HG03139 (cell line): ENCODE measurements around the gene MCF2L2.
"Not testable (repeated sequence)": the region's sequence is repeated elsewhere in the genome, so short reads cannot be mapped to it uniquely, and the experiment has no call there.

Experiments used
- ATAC-seq: cut with Tn5 transposase; IDR thresholded peaks from one replicate; pipeline ENCODE4 v1.9.1; 2021; ENCODE audit not compliant: unreplicated experiment

MCF2L2 gene

DNA sequence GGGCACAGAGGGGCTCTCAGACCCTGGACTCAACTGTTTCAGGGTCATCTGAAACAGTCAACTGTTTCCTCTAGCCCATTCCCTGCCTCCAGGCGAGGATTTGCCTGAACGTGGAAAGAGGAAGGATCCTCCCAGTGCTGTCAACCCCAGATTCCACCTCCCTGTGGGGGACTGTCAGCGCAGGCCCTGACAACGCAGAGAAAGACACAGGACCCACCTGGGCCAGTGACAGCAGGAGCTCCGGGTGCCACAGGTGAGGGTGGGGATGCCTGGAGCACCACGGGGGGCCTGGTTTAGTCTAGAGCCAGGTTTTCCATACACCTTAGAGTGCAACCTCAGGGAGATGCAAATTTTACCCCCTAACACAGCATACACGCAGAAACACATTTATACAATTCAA is 246.3 kb downstream of the MCF2L2 start:
- no peak for ATAC-seq

DNA sequence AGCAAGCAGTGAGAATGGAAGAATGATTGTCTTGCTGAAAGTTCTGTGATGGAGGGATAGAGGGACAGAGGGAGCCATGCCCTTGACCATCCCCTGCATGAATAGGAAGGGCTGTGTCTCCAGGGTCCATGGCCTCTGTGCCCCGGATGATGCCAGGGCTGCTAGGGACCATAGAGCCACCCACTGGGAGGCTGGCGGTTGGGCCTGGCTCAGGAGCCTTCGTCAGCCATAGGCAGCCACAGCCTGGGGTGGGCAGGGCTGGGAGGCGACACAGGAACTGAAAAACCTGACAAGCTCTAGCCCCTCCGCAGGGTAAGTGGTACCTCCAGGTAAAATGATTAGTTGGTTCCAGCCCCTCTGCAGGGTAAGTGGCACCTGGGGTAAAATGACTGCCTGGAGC is 246.8 kb downstream of the MCF2L2 start:
- no peak for ATAC-seq

DNA sequence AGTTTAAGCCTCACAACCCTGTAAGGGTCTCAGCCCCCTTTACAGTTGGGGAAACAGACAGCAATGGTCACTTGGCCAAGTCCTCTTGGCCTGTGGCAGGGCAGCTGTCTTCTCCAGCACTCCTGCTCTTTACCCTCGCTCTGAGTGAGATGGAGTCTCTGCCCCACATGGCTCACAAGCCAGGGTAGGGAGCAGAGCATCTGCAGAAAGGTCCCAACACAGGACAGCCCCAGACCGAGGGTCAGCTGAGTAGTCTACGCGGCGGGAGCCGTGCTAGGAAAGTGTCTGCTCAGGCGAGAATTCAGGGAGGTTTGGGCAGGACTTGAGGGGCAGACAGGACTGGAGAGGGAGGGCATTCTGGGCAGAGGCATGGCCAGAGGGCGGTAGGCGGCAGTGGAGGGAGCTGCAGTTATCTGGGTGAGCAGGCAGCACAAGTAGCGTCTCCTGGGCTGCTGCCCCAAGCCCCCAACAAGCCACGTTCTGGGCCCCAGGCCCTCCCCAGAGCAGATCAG is 247.6 kb downstream of the MCF2L2 start:
- ATAC-seq = no peak

DNA sequence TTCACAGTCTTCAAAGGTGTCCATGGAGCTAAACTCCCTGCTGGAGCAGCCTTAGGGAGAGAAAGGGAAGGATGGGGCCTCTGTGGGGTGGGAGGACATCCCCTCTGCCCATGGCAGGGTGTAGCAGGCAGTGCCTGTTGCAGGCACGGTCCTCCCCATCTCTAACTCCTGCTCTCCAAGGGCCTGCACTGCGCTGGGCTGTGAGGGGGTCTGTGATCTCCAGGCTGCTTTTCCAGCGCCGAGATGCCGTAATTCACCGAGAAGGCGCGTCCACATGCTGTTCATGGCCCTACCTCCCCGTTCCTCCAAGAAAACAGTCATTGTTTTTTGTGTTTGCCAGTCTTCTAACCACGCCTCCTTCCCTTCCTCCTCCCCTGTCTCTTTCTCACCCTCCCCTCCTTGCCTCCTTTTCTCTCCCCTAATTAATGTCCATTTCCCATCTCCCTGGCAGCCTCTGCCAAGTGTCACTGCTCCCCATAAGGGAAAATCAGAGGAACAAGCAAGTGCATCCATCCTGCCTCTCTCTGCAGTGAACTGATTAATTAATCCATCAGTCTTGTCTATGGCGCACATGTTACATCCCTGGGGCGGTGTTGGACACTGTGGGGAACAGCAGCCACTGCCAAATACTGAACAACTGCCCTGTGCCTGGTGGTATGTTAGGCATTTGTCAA is 248.2 kb downstream of the MCF2L2 start:
- ATAC-seq = no peak

DNA sequence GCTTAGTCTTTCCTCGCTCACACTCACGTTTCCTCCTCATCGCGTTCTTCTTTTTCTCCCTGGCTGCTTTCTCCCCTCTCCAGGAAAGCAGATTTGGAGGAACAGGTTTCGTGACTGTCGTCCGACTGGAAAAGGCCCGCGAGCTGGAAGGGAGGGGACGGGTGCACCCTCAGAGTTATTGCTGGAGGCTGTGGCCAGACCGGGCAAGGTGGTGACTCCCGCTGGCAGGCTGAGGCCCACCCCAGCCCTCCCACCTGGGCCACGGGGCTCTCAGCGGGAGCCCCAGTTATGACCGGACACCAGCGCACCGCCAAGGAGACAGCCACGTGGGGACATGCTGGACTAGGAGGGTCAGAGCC is 248.9 kb downstream of the MCF2L2 start:
- not testable (repeated sequence) for ATAC-seq

DNA sequence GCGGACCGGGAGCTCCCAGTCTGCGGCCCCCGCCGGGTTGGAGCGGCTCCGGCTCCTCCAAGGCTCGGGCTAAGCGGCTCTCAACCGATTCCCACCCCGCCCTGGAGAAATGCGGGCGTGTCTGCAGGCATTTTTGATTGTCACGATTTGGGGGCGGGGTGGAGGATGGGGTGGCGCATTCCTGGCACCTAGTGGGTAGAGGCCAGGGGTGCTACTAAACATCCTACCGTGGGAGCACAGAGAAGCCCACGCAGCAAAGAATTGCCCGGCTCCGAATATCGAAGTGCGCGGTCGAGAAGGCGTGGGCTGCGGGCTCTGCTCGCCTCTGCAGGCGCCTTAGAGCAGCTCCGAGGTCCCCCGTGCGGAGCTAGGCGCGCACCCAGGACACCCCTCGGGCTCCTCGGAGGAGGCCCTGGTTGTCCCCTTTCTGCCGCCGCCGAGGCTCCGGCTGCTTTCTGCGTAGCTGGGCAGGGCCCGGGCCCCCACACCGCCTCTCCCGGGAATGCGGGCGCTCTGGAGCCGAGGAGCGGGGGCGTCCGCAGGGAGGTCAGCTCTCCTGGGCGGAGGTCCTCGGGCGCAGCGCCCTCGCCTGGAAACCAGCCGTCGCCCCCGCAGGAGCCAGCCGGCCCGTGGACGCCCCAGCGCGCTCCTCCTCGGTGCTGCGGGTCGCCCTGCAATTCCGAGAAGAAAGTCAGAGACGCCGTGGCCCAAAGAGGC is 249.4 kb downstream of the MCF2L2 start:
- ATAC-seq = no peak

DNA sequence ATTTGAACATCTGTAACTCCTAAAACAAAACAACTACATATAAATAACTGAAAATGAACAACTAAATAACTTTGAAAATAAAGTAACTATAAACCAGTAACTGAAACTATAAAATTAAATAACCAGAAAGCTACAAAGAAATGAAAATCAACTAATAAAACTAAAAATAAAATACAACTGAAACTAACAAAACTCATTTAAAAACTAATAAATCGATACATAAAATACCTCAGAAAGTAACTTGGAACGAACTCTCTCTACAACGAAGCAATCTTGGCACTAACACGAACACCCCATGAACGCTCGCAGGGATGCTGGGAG is 249.9 kb downstream of the MCF2L2 start:
- no peak for ATAC-seq

DNA sequence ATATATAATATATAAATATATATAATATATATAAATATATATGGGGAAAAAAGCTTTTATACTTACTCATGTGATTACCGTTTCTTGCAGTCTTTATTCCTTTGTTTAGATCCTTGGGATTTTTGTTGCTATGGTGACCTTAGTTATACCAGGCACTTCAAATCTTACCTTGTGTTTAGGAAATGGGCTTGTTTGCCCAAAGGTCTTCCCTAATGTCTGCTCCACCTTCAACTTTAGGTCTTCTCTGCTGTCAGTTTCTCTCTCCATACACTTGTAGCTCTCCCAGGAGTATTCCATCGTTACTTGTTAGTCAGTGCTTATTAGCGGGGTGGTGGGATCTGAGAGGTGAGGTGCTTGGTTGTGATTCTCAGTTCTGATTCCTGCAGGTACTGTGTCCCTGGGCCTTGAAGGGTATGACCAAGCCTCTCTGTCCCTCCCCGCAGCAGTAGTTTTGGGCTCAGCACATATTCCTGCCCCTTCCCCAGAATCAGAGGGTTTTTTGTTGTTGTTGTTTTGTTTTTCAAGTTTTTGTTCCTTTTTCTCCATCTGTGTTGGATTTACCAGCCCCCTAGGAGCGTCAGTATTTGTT is 256.3 kb downstream of the MCF2L2 start:
- no peak for ATAC-seq

DNA sequence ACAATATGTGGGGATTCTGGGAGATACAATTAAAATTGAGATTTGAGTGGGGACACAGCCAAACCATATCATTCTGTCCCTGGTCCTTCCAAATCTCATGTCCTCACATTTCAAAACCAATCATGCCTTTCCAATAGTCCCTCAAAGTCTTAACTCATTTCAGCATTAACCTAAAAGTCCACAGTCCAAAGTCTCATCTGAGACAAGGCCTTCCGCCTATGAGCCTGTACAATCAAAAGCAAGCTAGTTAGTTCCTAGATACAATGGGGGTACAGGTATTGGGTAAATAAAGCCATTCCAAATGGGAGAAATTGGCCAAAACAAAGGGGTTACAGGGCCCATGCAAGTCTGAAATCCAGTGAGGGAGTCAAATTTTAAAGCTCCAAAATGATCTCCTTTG is 260.4 kb downstream of the MCF2L2 start:
- ATAC-seq = not testable (repeated sequence)

DNA sequence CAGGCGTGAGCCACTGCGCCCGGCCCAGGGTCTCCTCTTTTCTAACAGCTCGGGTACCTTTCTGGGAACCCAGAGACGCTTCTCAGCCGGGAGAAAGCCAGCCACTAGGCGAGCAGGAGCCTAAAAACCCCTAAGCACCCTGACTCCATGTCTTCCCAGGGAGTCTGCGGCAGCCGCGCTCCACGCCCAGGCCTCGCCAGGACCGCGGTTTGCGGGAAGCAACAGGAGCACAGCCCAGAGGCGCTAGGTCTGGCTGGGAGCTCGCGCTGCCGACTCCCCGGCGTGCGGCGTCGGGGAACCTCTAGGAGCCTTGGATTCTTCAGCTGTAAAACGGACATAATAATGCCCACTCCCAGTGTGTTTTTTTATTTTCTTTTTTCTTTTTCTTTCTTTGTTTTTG is 264.9 kb downstream of the MCF2L2 start:
- ATAC-seq = no peak

DNA sequence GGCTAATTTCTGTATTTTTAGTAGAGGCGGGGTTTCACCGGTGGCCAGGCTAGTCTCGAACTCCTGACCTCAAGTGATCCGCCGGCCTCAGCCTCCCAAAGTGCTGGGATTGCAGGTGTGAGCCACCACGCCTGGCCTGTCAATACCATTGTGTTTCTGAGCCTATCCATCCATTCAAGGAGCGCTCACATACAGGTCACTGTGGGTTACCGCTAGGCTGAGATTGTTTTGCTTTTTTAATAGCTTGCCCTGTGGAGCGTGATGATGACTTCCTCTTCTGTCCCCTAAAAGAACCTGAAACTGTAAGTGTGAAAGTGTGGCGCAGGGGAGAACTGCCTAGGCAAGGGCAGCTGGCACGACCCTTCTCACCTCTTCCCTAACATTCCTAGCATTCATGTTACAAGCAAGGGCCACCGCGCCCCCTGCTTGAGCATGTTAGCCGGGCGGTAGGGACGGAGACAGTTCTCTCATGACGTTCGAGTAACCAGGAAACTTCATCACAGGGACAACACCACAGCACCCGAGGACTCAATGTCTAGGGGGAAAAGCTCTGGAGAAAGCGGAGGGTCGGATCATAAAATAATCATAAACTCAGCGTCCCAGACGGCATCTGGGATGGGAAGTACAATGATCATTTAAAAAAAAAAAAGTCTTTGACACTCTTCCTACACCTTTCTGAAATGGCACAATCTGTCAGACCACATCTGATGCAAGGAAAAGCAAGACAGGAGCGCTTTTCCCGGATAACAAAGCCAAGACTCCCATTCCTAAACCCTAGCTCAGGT is 266.7 kb downstream of the MCF2L2 start:
- peak; percentile 63 for ATAC-seq

DNA sequence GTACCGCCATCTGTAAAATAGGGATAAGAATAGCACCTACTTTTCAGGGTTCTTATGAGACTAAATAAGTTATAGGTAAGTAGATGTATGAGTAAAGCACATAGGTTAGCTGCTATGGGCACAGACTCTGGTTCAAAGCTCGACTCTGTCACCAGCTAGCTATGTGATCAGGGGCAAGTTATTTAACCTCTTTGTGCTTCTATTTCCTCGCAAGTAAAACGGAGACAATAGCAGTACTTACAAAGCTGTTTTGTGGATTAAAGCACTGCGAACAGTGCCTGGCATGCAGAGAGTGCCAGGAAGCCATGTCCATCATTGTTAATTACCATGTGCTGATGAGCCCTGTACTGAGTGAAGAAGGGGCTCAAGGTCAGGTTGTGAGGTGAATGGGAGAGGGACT is 267.8 kb downstream of the MCF2L2 start:
- ATAC-seq = no peak

DNA sequence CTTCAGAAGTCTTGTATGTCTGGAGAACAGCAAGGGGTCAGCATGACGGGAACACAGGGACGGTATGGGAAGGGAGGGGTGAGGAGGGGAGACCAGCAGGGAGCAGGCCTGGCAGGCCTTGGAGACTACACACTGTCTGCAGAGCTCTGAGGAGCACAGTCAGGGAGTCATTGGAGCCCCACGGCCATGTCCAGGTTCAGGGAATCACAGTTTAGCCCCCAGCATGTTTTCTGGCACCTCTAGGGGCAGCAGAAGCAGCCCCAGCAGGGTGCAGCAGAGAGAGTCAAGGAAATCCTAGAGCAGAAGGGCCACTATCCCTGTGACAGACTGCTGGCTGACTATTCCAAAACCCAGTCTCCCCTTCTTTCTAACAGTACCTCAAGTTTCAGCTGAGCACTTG is 269.1 kb downstream of the MCF2L2 start:
- no peak for ATAC-seq

DNA sequence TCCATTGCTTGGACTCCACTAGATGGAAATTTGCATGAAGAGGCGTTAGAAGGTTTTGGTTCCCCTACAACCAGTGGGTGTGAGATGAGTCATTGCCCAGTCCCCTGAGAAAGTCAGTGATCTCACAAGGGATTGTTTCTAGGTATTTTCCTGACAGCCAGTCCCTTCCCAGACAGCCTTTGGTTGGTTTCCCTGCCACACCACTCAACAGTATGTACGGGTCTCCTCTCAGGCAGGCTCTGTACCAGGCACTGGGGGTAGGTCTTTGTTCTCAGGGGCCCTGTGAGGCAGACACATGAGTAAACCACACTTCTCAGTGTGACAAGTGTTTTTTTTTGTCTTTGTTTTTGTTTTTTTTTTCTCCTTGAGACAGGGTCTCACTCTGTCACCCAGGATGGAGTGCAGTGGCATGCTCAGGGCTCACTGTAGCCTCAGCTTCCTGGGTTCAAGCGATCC is 269.8 kb downstream of the MCF2L2 start:
- ATAC-seq = peak; percentile 58

DNA sequence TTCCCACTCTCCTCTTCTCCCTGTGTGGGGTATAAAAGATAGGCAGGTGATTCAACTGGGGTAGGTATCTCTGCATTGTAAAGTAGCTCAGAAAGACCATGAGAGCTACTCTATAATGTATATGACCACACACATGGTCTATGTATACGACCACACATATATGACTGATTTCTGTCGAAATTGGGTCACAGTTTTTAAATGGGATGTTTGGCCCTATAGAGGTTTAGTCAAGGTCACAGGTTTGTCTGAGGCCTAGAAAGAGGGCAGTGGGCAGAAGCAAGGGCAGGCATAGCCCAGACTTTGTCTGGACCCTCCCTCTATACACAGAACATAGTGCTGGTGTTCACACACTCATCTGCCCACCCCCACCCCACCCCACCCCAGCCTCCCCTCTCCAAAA is 270.3 kb downstream of the MCF2L2 start:
- ATAC-seq = peak; percentile 20

DNA sequence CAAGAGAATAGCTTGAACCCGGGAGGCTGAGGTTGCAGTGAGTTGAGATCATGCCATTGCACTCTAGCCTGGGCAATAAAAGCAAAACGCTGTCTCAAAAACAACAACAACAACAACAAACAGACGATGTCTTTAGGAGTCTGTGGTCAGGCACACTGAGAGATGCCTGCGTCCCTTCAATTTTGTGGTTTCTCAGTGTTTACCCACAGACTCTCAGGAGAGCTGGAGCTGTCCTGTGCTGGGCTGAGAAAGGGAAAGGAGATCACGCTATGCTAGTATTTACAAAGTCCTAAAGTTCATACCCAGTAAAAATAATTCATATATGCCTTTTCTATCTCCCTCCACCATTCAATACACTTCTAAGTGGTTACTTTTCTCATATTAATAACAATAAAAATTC is 272.2 kb downstream of the MCF2L2 start:
- no peak for ATAC-seq

DNA sequence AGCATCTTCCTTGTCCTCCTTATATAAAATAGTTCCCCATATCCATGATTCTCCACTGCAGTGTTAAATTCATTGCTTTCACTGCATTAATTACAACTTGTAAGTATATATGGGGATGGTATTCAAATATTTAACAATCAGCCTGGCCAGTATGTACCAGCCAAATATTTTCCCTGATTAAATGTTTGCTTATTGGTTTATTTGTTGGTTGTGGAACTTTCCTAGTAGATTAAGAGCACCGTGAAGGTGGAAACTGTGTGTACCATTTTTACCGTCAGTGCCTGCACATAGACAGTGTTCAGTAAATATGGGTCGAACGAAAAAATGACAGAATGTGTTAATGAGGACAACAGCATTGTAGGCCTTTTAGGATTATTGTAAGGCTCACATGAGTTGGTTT is 272.9 kb downstream of the MCF2L2 start:
- no peak for ATAC-seq

DNA sequence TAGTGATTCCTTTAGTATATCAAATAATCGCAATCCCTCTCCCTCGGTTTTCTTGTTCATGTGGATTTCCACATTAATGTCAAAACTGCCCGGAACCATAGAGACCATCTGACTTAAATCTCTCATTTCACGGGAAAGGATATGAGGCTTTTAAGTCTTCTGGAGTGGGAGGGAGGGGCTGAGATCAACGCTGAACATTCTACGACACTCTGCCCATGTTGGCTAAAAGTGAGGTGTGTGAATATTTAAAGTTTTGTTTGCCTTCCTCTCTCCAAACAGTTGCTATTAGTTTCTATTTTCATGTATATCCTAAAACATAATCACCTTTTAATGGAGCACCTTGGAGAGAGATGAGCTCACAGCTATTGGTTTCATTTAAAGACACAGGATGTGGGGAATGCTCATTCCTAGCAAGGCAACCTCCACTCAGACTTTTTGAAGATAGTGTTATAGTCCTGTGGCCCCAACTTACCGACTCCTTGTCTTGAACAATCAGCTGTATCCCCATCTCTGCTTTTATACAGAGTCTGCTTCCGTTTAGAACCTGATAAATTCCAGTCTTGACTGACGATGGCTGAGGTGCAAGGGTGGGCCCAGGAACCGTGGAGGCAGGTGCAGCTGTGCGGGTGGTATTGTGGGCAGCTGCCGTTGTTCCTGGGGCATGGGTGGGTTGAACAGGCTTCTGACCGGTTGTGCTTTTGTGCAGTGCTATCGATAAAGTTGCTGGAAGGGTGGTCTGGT is 275.0 kb downstream of the MCF2L2 start:
- ATAC-seq = no peak

DNA sequence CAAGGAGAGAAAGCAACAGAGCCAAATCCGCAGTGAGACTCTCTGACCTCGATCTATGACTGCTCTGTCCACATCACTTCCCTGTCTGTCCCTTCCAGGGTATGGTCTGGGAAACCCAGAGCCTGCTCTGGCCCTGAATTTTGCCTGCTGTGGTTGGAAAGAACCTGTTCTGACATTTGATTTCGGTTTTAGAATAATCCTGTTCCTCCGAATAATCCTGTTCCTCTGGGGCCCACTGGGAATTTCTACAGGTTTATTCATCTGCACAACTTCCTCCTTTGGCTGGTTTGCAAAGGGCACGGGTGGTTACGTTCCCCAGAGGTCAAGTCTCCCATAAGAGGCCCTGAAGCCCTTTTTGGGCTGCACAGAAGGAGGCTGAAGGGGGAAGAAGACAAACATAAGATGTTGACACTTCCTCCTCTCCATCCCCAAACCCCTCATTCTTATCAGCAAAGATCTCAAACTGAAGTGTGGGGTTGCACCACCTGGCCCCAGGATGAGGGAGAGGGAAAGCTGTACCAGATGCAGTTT is 276.5 kb downstream of the MCF2L2 start:
- no peak for ATAC-seq

DNA sequence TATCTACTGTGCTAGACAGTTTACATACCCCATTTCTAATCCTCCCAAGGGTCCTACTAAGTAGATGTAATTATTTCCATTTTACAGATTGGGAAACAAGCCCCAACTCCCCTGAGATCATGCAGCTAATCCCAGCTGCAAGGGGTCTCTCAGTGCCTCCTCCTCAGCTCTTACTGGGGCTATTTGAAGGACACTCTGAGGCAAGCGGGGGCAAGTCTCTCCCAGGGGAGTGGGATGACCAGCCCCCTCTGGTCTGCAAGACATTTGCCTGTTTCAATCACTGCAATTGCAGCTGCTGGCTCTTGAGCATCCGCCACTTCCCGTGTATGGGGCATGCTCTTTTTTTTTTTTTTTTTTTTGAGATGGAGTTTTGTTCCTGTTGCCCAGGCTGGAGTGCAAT is 277.3 kb downstream of the MCF2L2 start:
- no peak for ATAC-seq
